Vagina (tissue), 2 donors: ENCODE data around the gene SLC24A3. TPM values are rescaled to one million over a fixed set of nuclear protein-coding genes. Genes with fewer than 3 reads are reported as not detected.

Source experiments
- DNase-seq, 2 donors: peaks; one replicate each; pipeline ENCODE4 v3.0.0-alpha.2; 2017; ENCODE audit errors: extremely low spot score in 2 of 2
- H3K27ac ChIP-seq: fragments of 200-600 bp; sonication (generic); one replicate; pipeline ENCODE4 v1.5.1; 2019
- H3K27me3 ChIP-seq: fragments of 200-600 bp; sonication (generic); one replicate; pipeline ENCODE4 v1.5.1; 2019
- H3K36me3 ChIP-seq, 2 donors: fragments of 200-600 bp; sonication (generic); one replicate each; pipeline ENCODE4 v1.5.1; 2017 to 2019
- H3K4me1 ChIP-seq: fragments of 200-600 bp; sonication (generic); one replicate; pipeline ENCODE4 v1.5.1; 2019
- H3K4me3 ChIP-seq, 2 donors: fragments of 200-600 bp; sonication (generic); 1 replicate in 1 of 2; 2 replicates in 1 of 2; pipeline ENCODE4 v1.5.1; 2016 to 2019
- H3K9me3 ChIP-seq: fragments of 200-600 bp; sonication (generic); one replicate; pipeline ENCODE4 v1.5.1; 2019
- CTCF ChIP-seq, 3 experiments: fragments of 450-650 bp in 2 of 3; fragments of 200-600 bp in 1 of 3; sonication (generic) in 1 of 3; IDR thresholded peaks; one replicate each; pipeline ENCODE4 v1.5.1; 2017 to 2019; ENCODE audit warnings: antibody characterized with exemption in 3 of 3, mild to moderate bottlenecking in 2 of 3, moderate library complexity in 2 of 3
- POLR2A ChIP-seq, 2 donors: fragments of 450-650 bp; IDR thresholded peaks; one replicate each; pipeline ENCODE4 v1.6.1; 2017; ENCODE audit warnings: antibody characterized with exemption in 2 of 2, mild to moderate bottlenecking in 2 of 2, moderate library complexity in 2 of 2
- POLR2AphosphoS5 ChIP-seq, 2 donors: sonication (generic); formaldehyde crosslinking; IDR thresholded peaks; one replicate each; pipeline ENCODE4 v1.9.0; 2017; ENCODE audit warnings: antibody characterized with exemption in 2 of 2, mild to moderate bottlenecking in 2 of 2, low read depth in 1 of 2; ENCODE audit not compliant: insufficient read depth in 1 of 2
- intact Hi-C: fragments of 100-400 bp; cut with DNase I; formaldehyde crosslinking; loops from one replicate; pipeline ENCODE4 v1.15.1; 2023
- total RNA-seq: library from RNA; depleted of rRNA; stranded (reverse); fragments of >200 nt; gene quantifications from one replicate; pipeline ENCODE4 v1.2.3, GENCODE V29; 2016

Gene SLC24A3
- total RNA-seq, 1 donor from 2014 or later = 12.3 TPM

GRCh38 chr20:19336631-19337030, 124.2 kb downstream of the SLC24A3 start:
- DNase-seq = no peak
- intact Hi-C loops = no loop called here
- Histone ChIP-seq H3K9me3 (no peaks in the 10 kb centered on the region), H3K36me3 (no peaks in the 10 kb centered on the region), H3K27me3 (no peaks in the 10 kb centered on the region), H3K4me3 (no peak overlapping the region), H3K4me1 (no peaks in the 10 kb centered on the region), H3K27ac (no peak overlapping the region)
- TF ChIP-seq POLR2A (IDR thresholded peaks at IDR 0.05) (no peak), CTCF (IDR thresholded peaks at IDR 0.05) (no peak), POLR2AphosphoS5 (IDR thresholded peaks at IDR 0.05; ENCODE audit: insufficient read depth in 1 of 2, low read depth in 1 of 2) (no peak)

- no peaks in the 10 kb centered on the region for H3K36me3 ChIP-seq
- TF ChIP-seq POLR2A (IDR thresholded peaks at IDR 0.05) (no peak), POLR2AphosphoS5 (IDR thresholded peaks at IDR 0.05; ENCODE audit: insufficient read depth in 1 of 2, low read depth in 1 of 2) (no peak), CTCF (IDR thresholded peaks at IDR 0.05) (no peak)
- no peak for DNase-seq
- intact Hi-C loops = no loop called here
- no peaks in the 10 kb centered on the region for H3K27me3 ChIP-seq
- H3K9me3 ChIP-seq = no peaks in the 10 kb centered on the region
- no peak overlapping the region for H3K27ac ChIP-seq
- no peaks in the 10 kb centered on the region for H3K4me1 ChIP-seq
- H3K4me3 ChIP-seq = no peak overlapping the region
Measured at GRCh38 chr20:19338380-19338779, 125.9 kb downstream of the SLC24A3 start.

DNA sequence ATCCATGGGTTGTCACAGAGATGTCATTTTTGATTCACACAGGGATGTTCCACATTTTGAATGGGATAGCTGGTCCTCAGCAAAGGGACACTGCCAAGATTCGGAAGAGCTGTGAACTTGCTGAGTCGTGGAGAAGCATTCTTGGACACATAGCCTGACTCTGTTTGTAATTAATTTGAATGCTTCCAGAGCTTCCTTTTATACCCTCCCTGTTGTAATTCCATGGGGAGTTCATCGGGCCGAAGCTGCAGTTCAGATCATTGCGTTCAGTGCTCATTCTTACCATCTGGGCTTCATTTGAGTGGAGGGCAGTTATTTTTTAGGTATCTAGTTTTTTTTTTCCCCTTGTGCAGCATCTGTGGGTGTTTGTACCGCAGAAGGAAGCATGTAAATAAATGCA, 126.5 kb downstream of the SLC24A3 start:
- Histone ChIP-seq H3K9me3 (no peaks in the 10 kb centered on the region), H3K4me3 (no peak overlapping the region), H3K4me1 (no peaks in the 10 kb centered on the region), H3K27ac (no peak overlapping the region), H3K27me3 (no peaks in the 10 kb centered on the region), H3K36me3 (no peaks in the 10 kb centered on the region)
- no peak for DNase-seq
- TF ChIP-seq POLR2A (IDR thresholded peaks at IDR 0.05) = no peak
- intact Hi-C loops = no loop called here

DNA sequence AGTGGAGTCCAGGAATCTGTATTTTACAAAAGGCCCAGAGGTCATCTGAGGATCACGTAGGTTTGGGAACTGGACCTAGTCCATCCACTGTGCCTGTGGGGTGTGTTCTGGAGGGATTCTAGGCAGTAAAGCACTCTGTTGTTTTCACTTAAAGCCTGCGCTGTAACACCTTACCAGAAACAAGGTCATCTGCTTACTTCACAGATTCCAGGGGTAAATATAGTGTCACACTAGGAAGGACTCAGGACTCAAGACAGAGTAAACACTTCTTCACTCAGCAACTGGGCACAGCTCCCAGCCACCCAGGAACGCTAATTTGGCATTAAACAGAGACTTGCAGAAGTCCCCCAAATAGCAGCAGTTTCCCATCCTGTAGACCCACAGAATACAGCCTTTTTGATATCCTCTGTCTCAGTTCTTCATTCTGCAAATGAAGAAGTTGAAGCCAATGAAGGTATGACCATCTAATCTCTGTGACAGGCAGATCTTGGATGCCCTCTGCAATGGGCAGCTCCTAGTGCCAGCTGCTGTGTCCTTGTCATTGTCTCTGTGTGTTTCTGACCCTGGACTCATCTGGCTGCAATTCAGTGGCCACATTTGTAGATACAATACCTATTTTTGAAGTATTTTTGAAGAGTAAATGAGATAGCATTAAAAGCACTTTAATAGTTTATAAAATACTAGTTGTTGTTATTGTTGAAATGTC, 129.1 kb downstream of the SLC24A3 start:
- no peak overlapping the region for H3K4me3 ChIP-seq
- H3K27ac ChIP-seq = no peak overlapping the region
- TF ChIP-seq CTCF (IDR thresholded peaks at IDR 0.05) = no peak
- no peak for TF ChIP-seq POLR2A (IDR thresholded peaks at IDR 0.05)
- no peak for TF ChIP-seq POLR2AphosphoS5 (IDR thresholded peaks at IDR 0.05; ENCODE audit: insufficient read depth in 1 of 2, low read depth in 1 of 2)
- intact Hi-C loops = no loop called here
- H3K4me1 ChIP-seq = no peaks in the 10 kb centered on the region
- H3K27me3 ChIP-seq = no peaks in the 10 kb centered on the region
- H3K36me3 ChIP-seq = no peaks in the 10 kb centered on the region
- DNase-seq = no peak
- no peaks in the 10 kb centered on the region for H3K9me3 ChIP-seq

DNA sequence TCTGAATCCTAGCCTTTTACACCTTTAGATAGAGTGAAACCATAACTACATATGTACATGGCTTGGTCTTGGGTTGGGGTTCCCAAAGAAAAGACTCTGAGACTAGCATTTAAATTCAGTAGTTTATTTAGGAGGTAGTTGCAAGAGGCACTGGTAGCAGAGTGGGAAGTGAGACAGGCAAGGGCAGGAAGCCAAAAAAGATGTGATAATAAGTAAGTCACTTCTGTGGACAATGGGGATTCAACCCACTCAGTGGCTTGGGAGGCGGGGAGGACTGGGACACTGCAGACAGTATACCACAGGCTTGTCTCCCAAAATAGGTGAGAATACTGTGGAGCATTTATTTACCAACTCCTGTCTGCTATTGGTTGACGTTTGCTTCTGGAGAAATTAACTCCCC, 131.9 kb downstream of the SLC24A3 start:
- Histone ChIP-seq H3K36me3 (no peaks in the 10 kb centered on the region), H3K4me3 (no peak overlapping the region), H3K27me3 (no peaks in the 10 kb centered on the region), H3K27ac (no peak overlapping the region), H3K4me1 (no peaks in the 10 kb centered on the region), H3K9me3 (no peaks in the 10 kb centered on the region)
- intact Hi-C loops = no loop called here
- no peak for DNase-seq
- TF ChIP-seq POLR2A (IDR thresholded peaks at IDR 0.05) = no peak
- no peak for TF ChIP-seq CTCF (IDR thresholded peaks at IDR 0.05)
- TF ChIP-seq POLR2AphosphoS5 (IDR thresholded peaks at IDR 0.05; ENCODE audit: insufficient read depth in 1 of 2, low read depth in 1 of 2) = no peak
